Osteocyte (in vitro differentiated cells): ENCODE results near the gene MOCOS. TPM values are rescaled to one million over a fixed set of nuclear protein-coding genes. Genes with fewer than 3 reads are reported as not detected.

Experiments
- DNase-seq: peaks from one replicate; pipeline ENCODE4 v3.0.0; 2021; ENCODE audit warnings: mixed read lengths; ENCODE audit not compliant: unreplicated experiment; ENCODE audit errors: extremely low spot score
- H3K27ac Mint-ChIP-seq: one replicate; pipeline ENCODE4 v1.8.0; 2021; ENCODE audit warnings: mild to moderate bottlenecking, mixed read lengths; ENCODE audit not compliant: unreplicated experiment
- H3K27me3 Mint-ChIP-seq: one replicate; pipeline ENCODE4 v1.8.0; 2021; ENCODE audit warnings: mixed read lengths; ENCODE audit not compliant: unreplicated experiment
- H3K36me3 Mint-ChIP-seq: one replicate; pipeline ENCODE4 v1.8.0; 2021; ENCODE audit warnings: mixed read lengths; ENCODE audit not compliant: unreplicated experiment
- H3K4me1 Mint-ChIP-seq: one replicate; pipeline ENCODE4 v1.8.0; 2021; ENCODE audit warnings: mixed read lengths; ENCODE audit not compliant: unreplicated experiment
- H3K4me3 Mint-ChIP-seq: one replicate; pipeline ENCODE4 v1.8.0; 2021; ENCODE audit warnings: mild to moderate bottlenecking, moderate library complexity, mixed read lengths; ENCODE audit not compliant: unreplicated experiment
- H3K9me3 Mint-ChIP-seq: one replicate; pipeline ENCODE4 v1.8.0; 2021; ENCODE audit warnings: mixed read lengths; ENCODE audit not compliant: unreplicated experiment
- CTCF ChIP-seq: fragments of 200-600 bp; sonication (generic); IDR thresholded peaks from 2 replicates; pipeline ENCODE4 v1.5.0; 2021; ENCODE audit warnings: antibody characterized with exemption, mild to moderate bottlenecking, moderate library complexity
- total RNA-seq: library from RNA; stranded (reverse); gene quantifications from 2 replicates; pipeline ENCODE4 v1.2.1, GENCODE V29; 2021

The MOCOS gene
- total RNA-seq, 1 donor from 2014 or later, result 5.2 TPM

DNA sequence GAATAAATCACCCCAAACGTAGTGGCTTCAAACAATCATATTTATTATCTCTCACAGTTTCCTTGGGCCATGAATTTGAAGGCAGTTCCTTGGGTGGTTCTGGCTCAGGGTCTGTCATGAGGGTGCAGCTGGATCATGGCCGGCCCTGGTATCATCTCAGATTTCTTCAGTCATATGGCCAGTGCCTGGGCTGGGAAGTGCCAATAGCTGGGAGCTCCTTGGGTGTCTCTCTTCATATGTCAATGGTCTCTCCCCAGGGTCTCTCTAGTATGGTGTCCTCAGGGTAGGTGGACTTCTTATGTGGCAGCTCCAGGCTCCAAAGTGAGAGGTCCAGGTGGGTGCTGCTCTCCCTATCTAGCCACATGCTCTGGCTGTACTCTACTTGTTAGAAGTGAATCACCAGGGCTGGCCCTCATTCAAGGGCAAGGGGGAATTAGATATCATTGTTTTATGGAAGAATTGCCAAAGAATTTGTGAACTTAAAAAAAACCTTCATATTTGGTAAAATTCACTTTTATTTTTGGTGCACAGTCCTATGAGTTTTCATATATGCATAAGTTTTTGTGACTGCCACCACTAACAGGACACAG lies 125.6 kb downstream of the MOCOS start:
- Mint-ChIP-seq H3K4me1 (peaks cover 18% of the 10 kb centered on the region), H3K27me3 (peaks cover 3% of the 10 kb centered on the region), H3K4me3 (no peak overlapping the region), H3K27ac (no peak overlapping the region), H3K36me3 (no peaks in the 10 kb centered on the region), H3K9me3 (no peaks in the 10 kb centered on the region)
- no peak for TF ChIP-seq CTCF
- no peak for DNase-seq

DNA sequence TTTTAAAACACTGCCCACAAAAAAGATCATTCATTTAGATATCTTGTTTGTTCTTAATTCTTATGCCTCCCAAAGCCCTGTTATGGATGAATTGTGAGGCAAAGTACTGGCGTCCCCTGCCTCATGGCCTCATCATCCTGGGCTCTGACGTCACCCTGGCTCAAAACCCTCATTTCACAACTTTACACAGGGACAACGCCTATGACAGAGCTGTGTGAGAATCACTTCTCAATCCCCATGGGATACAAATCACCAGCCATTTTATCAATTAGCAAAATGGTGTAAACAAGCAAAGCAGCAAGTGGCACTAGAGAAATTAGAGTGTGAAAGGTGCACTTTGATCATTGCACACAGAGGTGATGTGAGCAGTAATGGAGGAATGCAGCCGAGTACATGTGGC lies 126.8 kb downstream of the MOCOS start:
- peaks cover 9% of the 10 kb centered on the region for H3K9me3 Mint-ChIP-seq
- H3K4me3 Mint-ChIP-seq, result no peak overlapping the region
- H3K4me1 Mint-ChIP-seq, result peaks cover 15% of the 10 kb centered on the region
- no peaks in the 10 kb centered on the region for H3K27me3 Mint-ChIP-seq
- no peak overlapping the region for H3K27ac Mint-ChIP-seq
- DNase-seq, result no peak
- H3K36me3 Mint-ChIP-seq, result no peaks in the 10 kb centered on the region
- TF ChIP-seq CTCF, result no peak

- Mint-ChIP-seq H3K4me1 (peaks cover 9% of the 10 kb centered on the region), H3K4me3 (no peak overlapping the region), H3K27me3 (peaks cover 4% of the 10 kb centered on the region), H3K27ac (no peak overlapping the region), H3K36me3 (no peaks in the 10 kb centered on the region), H3K9me3 (peaks cover 11% of the 10 kb centered on the region)
- no peak for DNase-seq
- TF ChIP-seq CTCF, result no peak
Measured at GRCh38 chr18:36314754-36315153, 127.5 kb downstream of the MOCOS start.

GRCh38 chr18:36315736-36316135 lies 128.4 kb downstream of the MOCOS start:
- H3K36me3 Mint-ChIP-seq, result no peaks in the 10 kb centered on the region
- peaks cover 5% of the 10 kb centered on the region for H3K4me1 Mint-ChIP-seq
- no peak overlapping the region for H3K27ac Mint-ChIP-seq
- DNase-seq, result no peak
- H3K4me3 Mint-ChIP-seq, result no peak overlapping the region
- peaks cover 11% of the 10 kb centered on the region for H3K9me3 Mint-ChIP-seq
- H3K27me3 Mint-ChIP-seq, result peaks cover 7% of the 10 kb centered on the region
- TF ChIP-seq CTCF, result no peak

- Mint-ChIP-seq H3K27me3 (peaks cover 7% of the 10 kb centered on the region), H3K27ac (no peak overlapping the region), H3K36me3 (no peaks in the 10 kb centered on the region), H3K4me1 (peaks cover 5% of the 10 kb centered on the region), H3K4me3 (no peak overlapping the region), H3K9me3 (peaks cover 11% of the 10 kb centered on the region)
- no peak for TF ChIP-seq CTCF
- DNase-seq, result no peak
Measured at GRCh38 chr18:36316246-36316645, 128.9 kb downstream of the MOCOS start.

Other genes starting within 250 kb of the MOCOS start
- gene RPRD1A, start 119.9 kb upstream of the MOCOS start, total RNA-seq, result 34.9 and 41.9 TPM in 2 replicates
- gene SLC39A6, start 58.2 kb upstream of the MOCOS start, total RNA-seq, result 75.8 and 79.2 TPM in 2 replicates
- gene ELP2, start 57.6 kb upstream of the MOCOS start, total RNA-seq, result 89.9 and 93.4 TPM in 2 replicates
- 0.73 and 1.2 TPM in 2 replicates for gene FHOD3, start 110.2 kb downstream of the MOCOS start, total RNA-seq